GM12878 (cell line): ENCODE measurements around the gene TP53RK. TPM values are rescaled to one million over a fixed set of nuclear protein-coding genes. Genes with fewer than 3 reads are reported as not detected.

Source experiments
- ATAC-seq: fragments of 200-7000 bp; cut with Tn5 transposase; 3 replicates; pipeline ENCODE4 v1.9.1; 2020; ENCODE audit warnings: mild to moderate bottlenecking, moderate library complexity
- BruUV-seq: library from RNA; stranded (reverse); fragments of 400-500 nt; replicated peaks from 2 replicates; lab custom pipeline; 2021; lab: Mats Ljungman, UMichigan
- CTCF ChIA-PET: fragments of 300-600 bp; sonication (Branson Sonifier 250); formaldehyde crosslinking; extraction: SDS; loops from one replicate; lab custom pipeline; 2021; ENCODE audit warnings: inconsistent platforms; lab: Yijun Ruan, JAX
- POLR2A ChIA-PET: fragments of 350-600 bp; formaldehyde crosslinking; extraction: SDS; loops from one replicate; lab custom pipeline; 2021; ENCODE audit warnings: inconsistent platforms; lab: Charles Lee
- RAD21 ChIA-PET: fragments of 300-600 bp; sonication (Branson Sonifier 250); formaldehyde crosslinking; loops from one replicate; lab custom pipeline; 2023; ENCODE audit warnings: antibody characterized with exemption; ENCODE audit not compliant: unreplicated experiment; lab: Charles Lee
- SMC1A ChIA-PET: fragments of 300-600 bp; sonication (Branson Sonifier 250); formaldehyde crosslinking; loops from one replicate; lab custom pipeline; 2023; ENCODE audit not compliant: unreplicated experiment, uncharacterized antibody; lab: Charles Lee
- DNase-seq: peaks from one replicate; pipeline ENCODE4 v3.0.0-alpha.2; 2011; ENCODE audit warnings: low read depth, low spot score
- FAIRE-seq: peaks from 3 replicates; lab custom pipeline; 2011; peaks lifted over from hg19 to GRCh38; lab: Jason Lieb, UNC
- H2AFZ ChIP-seq: 2 replicates; pipeline ENCODE4 v1.6.0; 2011; ENCODE audit warnings: low read depth, low read length, control low read depth; ENCODE audit not compliant: control insufficient read depth
- H3K27ac ChIP-seq: 2 replicates; pipeline ENCODE4 v1.5.1; 2011; ENCODE audit warnings: control low read depth; ENCODE audit not compliant: control insufficient read depth, insufficient read depth
- H3K27me3 ChIP-seq, 2 experiments: replicated peaks in 1 of 2; 2 replicates each; pipeline versions ENCODE4 v1.6.0 to v1.6.1; 2011; ENCODE audit warnings: low read length in 1 of 2; ENCODE audit not compliant: control insufficient read depth in 2 of 2, insufficient read depth in 2 of 2
- H3K36me3 ChIP-seq, 2 experiments: 2 replicates each; pipeline ENCODE4 v1.5.1; 2011; ENCODE audit warnings: low read length in 1 of 2; ENCODE audit not compliant: control insufficient read depth in 2 of 2, insufficient read depth in 2 of 2
- H3K4me1 ChIP-seq: 2 replicates; pipeline ENCODE4 v1.6.1; 2011; ENCODE audit warnings: mild to moderate bottlenecking, low read length, moderate library complexity, mixed read lengths; ENCODE audit not compliant: control insufficient read depth, insufficient read depth
- H3K4me2 ChIP-seq: 2 replicates; pipeline ENCODE4 v1.6.0; 2011; ENCODE audit warnings: control low read depth; ENCODE audit not compliant: control insufficient read depth, insufficient read depth
- H3K4me3 ChIP-seq: fragments of 200-600 bp; sonication (generic); 2 replicates; pipeline ENCODE4 v1.5.1; 2016
- H3K79me2 ChIP-seq: 2 replicates; pipeline ENCODE4 v1.6.0; 2011; ENCODE audit warnings: low read length; ENCODE audit not compliant: control insufficient read depth, insufficient read depth
- H3K9ac ChIP-seq: 2 replicates; pipeline ENCODE4 v1.8.0; 2011; ENCODE audit warnings: low read length, control low read depth, mixed read lengths; ENCODE audit not compliant: control insufficient read depth, insufficient read depth
- H3K9me3 ChIP-seq: replicated peaks from 3 replicates; pipeline ENCODE4 v1.5.1; 2011; ENCODE audit warnings: mild to moderate bottlenecking, low read length; ENCODE audit not compliant: control insufficient read depth, insufficient read depth
- H4K20me1 ChIP-seq: 2 replicates; pipeline ENCODE4 v1.6.0; 2011; ENCODE audit not compliant: control insufficient read depth, insufficient read depth
- ATF3 ChIP-seq: IDR thresholded peaks from 2 replicates; pipeline ENCODE4 v1.6.1; 2011; ENCODE audit warnings: low read depth, mild to moderate bottlenecking, low read length, moderate library complexity, borderline replicate concordance; ENCODE audit errors: extremely low read depth
- ATF7 ChIP-seq: fragments of 450-650 bp; IDR thresholded peaks from 2 replicates; pipeline ENCODE4 v1.6.1; 2016; ENCODE audit warnings: low read depth, mild to moderate bottlenecking
- HDAC6 ChIP-seq: fragments of 200-600 bp; sonication (generic); IDR thresholded peaks from one replicate; pipeline ENCODE4 v1.8.0; 2017; ENCODE audit warnings: antibody characterized with exemption; ENCODE audit not compliant: unreplicated experiment
- IKZF2 ChIP-seq, 2 experiments: fragments of 450-650 bp; IDR thresholded peaks; 2 replicates each; pipeline ENCODE4 v1.6.1; 2017; ENCODE audit warnings: mild to moderate bottlenecking in 2 of 2, moderate library complexity in 2 of 2
- IRF5 ChIP-seq: fragments of 450-650 bp; IDR thresholded peaks from 2 replicates; pipeline ENCODE4 v1.6.1; 2017; ENCODE audit warnings: borderline replicate concordance
- NFXL1 ChIP-seq: fragments of 450-650 bp; IDR thresholded peaks from 2 replicates; pipeline ENCODE4 v1.6.1; 2017; ENCODE audit warnings: antibody characterized with exemption, mild to moderate bottlenecking, borderline replicate concordance
- NR2C2 ChIP-seq: IDR thresholded peaks from 2 replicates; pipeline ENCODE4 v1.6.1; 2011; ENCODE audit warnings: borderline replicate concordance, low read depth; ENCODE audit not compliant: control insufficient read depth, insufficient read length
- NRF1 ChIP-seq: conservative IDR thresholded peaks from 2 replicates; pipeline ENCODE4 v1.6.1; 2011; ENCODE audit warnings: mild to moderate bottlenecking, low read depth, low read length, improper control_type of control experiment
- RAD51 ChIP-seq: fragments of 450-650 bp; IDR thresholded peaks from 2 replicates; pipeline ENCODE4 v1.6.1; 2016; ENCODE audit warnings: moderate library complexity, mild to moderate bottlenecking, inconsistent platforms
- TARDBP ChIP-seq: IDR thresholded peaks from 2 replicates; pipeline ENCODE4 v1.6.1; 2016; ENCODE audit warnings: borderline replicate concordance
- ZBED1 ChIP-seq: IDR thresholded peaks from 2 replicates; pipeline ENCODE4 v1.6.1; 2016; ENCODE audit warnings: borderline replicate concordance
- ZNF217 ChIP-seq: fragments of 450-650 bp; IDR thresholded peaks from 2 replicates; pipeline ENCODE4 v1.6.1; 2017; ENCODE audit warnings: antibody characterized with exemption, mild to moderate bottlenecking
- in situ Hi-C: fragments of 300-500 bp; cut with MboI; formaldehyde crosslinking; loops from 9 replicates; pipeline ENCODE4 v1.14.3; 2018; ENCODE audit warnings: mixed read lengths
- intact Hi-C: fragments of 100-400 bp; cut with micrococcal nuclease; formaldehyde crosslinking; loops from one replicate; pipeline ENCODE4 v1.14.2; 2022; ENCODE audit not compliant: unreplicated experiment
- polyA plus RNA-seq, 11 experiments: library from polyadenylated mRNA; depleted of rRNA in 4 of 11; unstranded in 6 of 11; stranded (reverse) in 5 of 11; fragments of >200 nt; fragmentation: Nextera tagmentation in 4 of 11; fragmentation: Illumina TruSeq in 1 of 11; extraction: Ambion mirVana in 4 of 11; extraction: Trizol in 1 of 11; gene quantifications; 1 replicate in 1 of 11; 2 replicates in 10 of 11; pipeline versions ENCODE4 v1.2.1 to v1.2.3, GENCODE V29; 2011 to 2016; ENCODE audit warnings: inconsistent platforms in 2 of 11, missing spikeins in 2 of 11, low read depth in 1 of 11
- total RNA-seq, 4 experiments: library from RNA; depleted of rRNA in 3 of 4; stranded (reverse); fragments of >200 nt in 3 of 4; fragmentation: Illumina TruSeq in 1 of 4; extraction: Trizol in 1 of 4; gene quantifications; 2 replicates each; pipeline versions ENCODE4 v1.2.1 to v1.2.3, GENCODE V29; 2013 to 2021

Gene TP53RK
- total and polyA plus RNA-seq, 10 of the 15 experiments (the other 5 are each of a cell fraction or from before 2014, with no cell fraction given) = 3.8 to 23.1 (median 16.1) TPM

GRCh38 chr20:46652699-46653098 lies 36.5 kb downstream of the TP53RK start:
- no peak for FAIRE-seq
- in situ Hi-C loops = no loop called here
- intact Hi-C loops = no loop called here
- no peak for TF ChIP-seq IRF5
- no peak for TF ChIP-seq RAD51
- no peak for TF ChIP-seq TARDBP
- no peak for TF ChIP-seq NRF1
- TF ChIP-seq IKZF2 (IDR thresholded peaks at IDR 0.05) = no peak
- TF ChIP-seq NR2C2 = no peak
- TF ChIP-seq ATF3 = no peak
- no peak for TF ChIP-seq ATF7
- no peak for TF ChIP-seq HDAC6
- no peak for TF ChIP-seq ZBED1
- no peak for TF ChIP-seq ZNF217
- no peak for TF ChIP-seq NFXL1
- TF ChIP-seq, all 136 proteins: peak for 0
- Histone ChIP-seq H3K9me3 (no peaks in the 10 kb centered on the region), H3K36me3 (no peaks in the 10 kb centered on the region), H2AFZ (no peak overlapping the region), H3K4me3 (no peak overlapping the region), H3K27ac (no peak overlapping the region), H3K27me3 (no peaks in the 10 kb centered on the region; a peak in 2 of 4 replicates), H3K79me2 (no peaks in the 10 kb centered on the region), H3K9ac (no peak overlapping the region), H4K20me1 (no peaks in the 10 kb centered on the region), H3K4me2 (no peak overlapping the region), H3K4me1 (no peaks in the 10 kb centered on the region)
- ChIA-PET SMC1A (interaction anchor here (1.1 to 1.2 kb wide), 2 partner anchors 19 to 28 kb away, joined by 3 read pairs; no protein-coding TSS in a partner anchor), RAD21 (interaction anchor here (0.8 kb wide), 1 partner anchor 71 kb away, joined by 3 read pairs; no protein-coding TSS in a partner anchor), CTCF (interaction anchor here (1.2 kb wide), 1 partner anchor 30 kb away, joined by 3 read pairs; no protein-coding TSS in a partner anchor), POLR2A (no interaction called here)
- BruUV-seq = no TSS peak
- ATAC-seq (no peak), DNase-seq (no peak)
